Thyroid gland (tissue), 4 donors: ENCODE measurements around the gene UBR4. TPM values are rescaled to one million over a fixed set of nuclear protein-coding genes. Genes with fewer than 3 reads are reported as not detected.
A peak's percentile ranks its signal among the peaks of the same experiment; 100 is the strongest.

ENCODE experiments used
- DNase-seq, 2 donors: peaks; one replicate each; pipeline ENCODE4 v3.0.0-alpha.2; 2019
- H3K27ac ChIP-seq, 3 donors: fragments of 200-600 bp; sonication (generic); 1 replicate in 2 of 3; 2 replicates in 1 of 3; pipeline ENCODE4 v1.5.1; 2016 to 2019; ENCODE audit warnings: mild to moderate bottlenecking in 1 of 3, moderate library complexity in 1 of 3
- H3K27me3 ChIP-seq: fragments of 200-600 bp; sonication (generic); one replicate; pipeline ENCODE4 v1.5.1; 2019
- H3K36me3 ChIP-seq, 2 donors: fragments of 200-600 bp; sonication (generic); one replicate each; pipeline ENCODE4 v1.5.1; 2016 to 2019
- H3K4me1 ChIP-seq, 2 donors: fragments of 200-600 bp; sonication (generic); one replicate each; pipeline ENCODE4 v1.5.1; 2017 to 2019
- H3K4me3 ChIP-seq, 3 donors: fragments of 200-600 bp; sonication (generic); replicated peaks in 1 of 3; 1 replicate in 2 of 3; 2 replicates in 1 of 3; pipeline ENCODE4 v1.5.1; 2016; ENCODE audit warnings: mild to moderate bottlenecking in 1 of 3
- H3K9me3 ChIP-seq: fragments of 200-600 bp; sonication (generic); one replicate; pipeline ENCODE4 v1.5.1; 2017
- CTCF ChIP-seq, 6 experiments: fragments of 200-600 bp in 3 of 6; fragments of 450-650 bp in 3 of 6; sonication (generic) in 3 of 6; IDR thresholded peaks; one replicate each; pipeline ENCODE4 v1.5.1; 2016 to 2019; ENCODE audit warnings: antibody characterized with exemption in 6 of 6, mild to moderate bottlenecking in 2 of 6, inconsistent platforms in 1 of 6, moderate library complexity in 1 of 6
- POLR2A ChIP-seq, 2 donors: fragments of 450-650 bp; IDR thresholded peaks; one replicate each; pipeline ENCODE4 v1.6.1; 2017; ENCODE audit warnings: antibody characterized with exemption in 2 of 2, mild to moderate bottlenecking in 2 of 2, moderate library complexity in 1 of 2
- WGBS, 2 donors: methylation state at CpG; one replicate each; pipeline ENCODE4 v1.1.5; 2017; 5-methylcytosine and 5-hydroxymethylcytosine counted together
- intact Hi-C: fragments of 100-400 bp; cut with DNase I; formaldehyde crosslinking; loops from one replicate; pipeline ENCODE4 v1.15.1; 2023
- total RNA-seq, 4 donors: library from RNA; depleted of rRNA; stranded (reverse); fragments of >200 nt; gene quantifications; one replicate each; pipeline ENCODE4 v1.2.3, GENCODE V29; 2016

UBR4 gene
- total RNA-seq, 4 donors from 2014 or later = 110 to 221 (median 160) TPM

GRCh38 chr1:19078536-19078935 is 131.5 kb downstream of the UBR4 start:
- TF ChIP-seq POLR2A (IDR thresholded peaks at IDR 0.05) = no peak
- TF ChIP-seq CTCF (IDR thresholded peaks at IDR 0.05) = no peak
- Histone ChIP-seq H3K4me1 (peaks cover 23 to 46% of the 10 kb centered on the region in 2 donors), H3K4me3 (no peak overlapping the region), H3K36me3 (peaks cover 62 to 66% of the 10 kb centered on the region in 2 donors), H3K27me3 (no peaks in the 10 kb centered on the region), H3K27ac (no peak overlapping the region), H3K9me3 (no peaks in the 10 kb centered on the region)
- WGBS, 2 donors = 93 to 94% methylated on average over 4 of the region's 4 CpGs
- no peak for DNase-seq
- intact Hi-C loops = no loop called here

- no peaks in the 10 kb centered on the region for H3K27me3 ChIP-seq
- intact Hi-C loops = no loop called here
- H3K9me3 ChIP-seq = no peaks in the 10 kb centered on the region
- TF ChIP-seq CTCF (IDR thresholded peaks at IDR 0.05) (no peak), POLR2A (IDR thresholded peaks at IDR 0.05) (no peak)
- peaks cover 48 to 51% of the 10 kb centered on the region in 2 donors for H3K36me3 ChIP-seq
- no peak overlapping the region for H3K27ac ChIP-seq
- 94 to 97% methylated on average over 19 to 20 of the region's 20 CpGs for WGBS, 2 donors
- peaks cover 23 to 50% of the 10 kb centered on the region in 2 donors for H3K4me1 ChIP-seq
- H3K4me3 ChIP-seq = no peak overlapping the region
- DNase-seq = no peak
Measured at GRCh38 chr1:19076841-19077616, 133.0 kb downstream of the UBR4 start.

- intact Hi-C loops = loop anchor here (5.0 kb wide), 1 partner anchor 158 kb away; no protein-coding TSS in a partner anchor
- H3K27ac ChIP-seq = peak overlapping the region in 2 of 3 donors; percentile 40 to 80
- H3K4me3 ChIP-seq = no peak overlapping the region
- peak; percentile 78 to 83 for DNase-seq
- H3K36me3 ChIP-seq = peaks cover 43 to 46% of the 10 kb centered on the region in 2 donors
- no peaks in the 10 kb centered on the region for H3K27me3 ChIP-seq
- no peak for TF ChIP-seq CTCF (IDR thresholded peaks at IDR 0.05)
- TF ChIP-seq POLR2A (IDR thresholded peaks at IDR 0.05) = no peak
- H3K4me1 ChIP-seq = peaks cover 14 to 43% of the 10 kb centered on the region in 2 donors
- H3K9me3 ChIP-seq = no peaks in the 10 kb centered on the region
- 60 to 69% methylated on average over 17 to 21 of the region's 21 CpGs for WGBS, 2 donors
Measured at GRCh38 chr1:19074902-19075721, 135.0 kb downstream of the UBR4 start.

GRCh38 chr1:19074361-19074901 is 135.6 kb downstream of the UBR4 start:
- TF ChIP-seq POLR2A (IDR thresholded peaks at IDR 0.05) (no peak), CTCF (IDR thresholded peaks at IDR 0.05) (no peak)
- WGBS, 2 donors = 68 to 86% methylated on average over 12 to 17 of the region's 17 CpGs
- peaks cover 43% of the 10 kb centered on the region in 2 donors for H3K36me3 ChIP-seq
- peaks cover 8 to 43% of the 10 kb centered on the region in 2 donors for H3K4me1 ChIP-seq
- DNase-seq = peak in 1 of 2 donors; percentile 47
- intact Hi-C loops = loop anchor here (5.0 kb wide), 1 partner anchor 157 kb away; no protein-coding TSS in a partner anchor
- no peak overlapping the region for H3K4me3 ChIP-seq
- H3K9me3 ChIP-seq = no peaks in the 10 kb centered on the region
- H3K27ac ChIP-seq = peak overlapping the region in 2 of 3 donors; percentile 31 to 80
- H3K27me3 ChIP-seq = no peaks in the 10 kb centered on the region
